Pulmonary artery endothelial cell (primary cell): ENCODE data around the gene ALK. TPM values are rescaled to one million over a fixed set of nuclear protein-coding genes. Genes with fewer than 3 reads are reported as not detected.

Experiments
- DNase-seq: peaks from one replicate; pipeline ENCODE4 v3.0.0-alpha.2; 2011; ENCODE audit warnings: low read depth, low spot score
- total RNA-seq: library from RNA; depleted of rRNA; stranded (reverse); fragments of >200 nt; gene quantifications from 2 replicates; pipeline ENCODE4 v1.2.3, GENCODE V29; 2014

The ALK gene
- total RNA-seq, 1 donor from 2014 or later = not detected

DNA sequence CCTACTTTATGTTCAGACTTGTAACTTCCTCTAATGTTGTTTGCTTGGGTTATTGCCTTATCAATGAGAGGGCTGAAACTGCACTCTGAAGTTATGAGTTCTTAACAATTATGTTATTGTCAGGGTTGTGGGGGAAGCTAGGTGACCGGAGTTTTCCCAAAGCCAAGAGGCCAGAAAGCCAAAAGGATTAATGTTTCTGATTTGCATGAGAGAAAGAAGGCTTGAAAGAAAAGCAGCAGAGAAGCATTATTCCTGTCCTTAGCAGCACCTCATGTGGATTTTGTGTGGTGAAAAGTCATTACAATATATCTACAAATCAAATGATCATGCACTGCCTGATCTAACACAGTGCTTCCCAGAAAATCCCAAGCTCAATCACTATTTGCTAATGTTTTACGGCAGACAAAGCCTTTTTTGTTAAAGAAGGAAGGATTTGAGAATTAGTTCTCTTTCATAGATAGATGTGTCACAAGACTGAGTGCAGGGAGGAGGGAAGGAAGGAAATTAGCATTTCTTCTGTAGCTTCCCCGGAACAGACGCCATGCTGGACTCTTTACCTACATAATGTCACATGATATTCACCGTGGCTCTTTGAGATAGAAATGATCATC, 203.2 kb downstream of the ALK start:
- no peak for DNase-seq

DNA sequence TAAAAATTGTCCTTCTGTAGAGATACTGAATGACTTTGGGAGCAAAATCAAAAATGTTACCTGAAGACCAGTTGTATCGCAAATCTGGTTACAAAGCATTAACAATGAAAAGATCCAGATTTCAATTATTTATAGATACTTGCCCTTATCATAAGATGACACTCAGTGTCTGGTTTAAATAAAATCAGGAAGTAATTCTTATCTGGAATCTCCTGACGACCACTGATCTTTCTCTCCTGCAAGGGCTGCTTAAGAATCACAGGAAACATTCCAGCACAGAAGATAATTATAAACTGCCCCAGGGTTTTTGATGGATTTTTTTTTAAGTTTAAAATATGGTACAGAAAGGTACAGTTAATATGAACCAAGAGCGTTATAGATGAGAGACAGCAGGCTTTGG, 205.7 kb downstream of the ALK start:
- DNase-seq = no peak

DNA sequence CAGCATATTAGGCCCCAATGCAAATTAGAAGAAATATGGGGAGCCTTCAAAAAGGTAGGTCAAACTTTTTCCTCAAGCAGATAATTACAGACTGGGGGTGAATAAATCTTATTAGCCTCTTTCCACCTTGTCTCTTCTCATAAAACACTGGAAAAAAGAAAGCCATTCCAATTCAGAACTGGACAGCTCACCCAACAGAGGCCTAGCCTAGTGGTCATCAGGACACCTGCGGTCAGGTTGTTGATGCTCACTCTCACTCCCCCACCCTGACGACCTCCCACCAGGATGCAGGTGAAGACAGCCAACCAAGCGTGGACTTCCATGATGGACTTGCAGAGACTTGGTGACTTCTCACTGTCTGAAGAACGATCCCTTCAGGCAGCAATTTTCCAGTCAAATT, 207.1 kb downstream of the ALK start:
- DNase-seq = no peak

DNA sequence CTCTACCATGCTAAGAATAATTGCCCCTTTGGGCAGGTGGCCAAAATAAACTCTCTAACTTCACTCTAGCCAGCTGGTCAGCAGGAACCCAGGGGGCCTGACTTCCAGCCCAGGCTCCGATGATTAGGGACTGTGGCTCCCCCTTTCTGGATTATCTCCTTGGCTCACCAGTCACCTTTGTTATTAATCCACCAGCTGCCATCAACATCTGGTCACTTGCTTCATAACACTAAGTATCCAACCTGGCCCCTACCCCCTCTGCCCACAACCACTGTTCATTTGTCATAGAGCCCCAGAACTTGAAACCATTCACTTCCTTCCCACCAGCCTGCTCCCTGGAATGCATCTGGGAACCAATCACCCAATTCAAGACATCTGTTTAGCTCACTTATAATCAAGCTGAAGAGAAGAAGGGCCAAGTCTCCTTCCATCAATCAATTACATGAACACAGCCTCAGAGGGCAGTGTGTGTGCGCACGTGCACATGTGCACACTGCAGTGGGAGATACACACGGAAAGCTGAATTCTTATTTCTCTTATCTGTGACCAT, 215.1 kb downstream of the ALK start:
- no peak for DNase-seq

DNA sequence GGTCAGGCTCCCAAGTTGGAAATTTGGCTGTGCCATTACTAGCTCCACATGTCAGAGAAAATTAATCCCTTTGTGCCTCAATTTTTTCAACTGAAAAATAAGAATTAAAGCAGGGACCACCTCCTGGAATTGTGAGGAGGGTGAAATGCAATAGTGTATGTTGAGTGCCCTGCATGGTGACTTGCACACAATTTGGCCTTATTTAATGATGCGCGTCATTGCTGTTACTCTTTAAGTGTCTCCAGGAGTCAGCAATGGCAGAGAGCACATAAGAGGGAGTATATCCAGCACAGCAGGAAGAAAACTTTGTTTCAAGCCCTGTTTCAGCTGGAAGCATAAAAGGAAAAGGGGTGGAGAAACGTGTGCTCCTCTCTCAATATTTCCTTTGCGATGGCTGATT, 215.8 kb downstream of the ALK start:
- no peak for DNase-seq

DNA sequence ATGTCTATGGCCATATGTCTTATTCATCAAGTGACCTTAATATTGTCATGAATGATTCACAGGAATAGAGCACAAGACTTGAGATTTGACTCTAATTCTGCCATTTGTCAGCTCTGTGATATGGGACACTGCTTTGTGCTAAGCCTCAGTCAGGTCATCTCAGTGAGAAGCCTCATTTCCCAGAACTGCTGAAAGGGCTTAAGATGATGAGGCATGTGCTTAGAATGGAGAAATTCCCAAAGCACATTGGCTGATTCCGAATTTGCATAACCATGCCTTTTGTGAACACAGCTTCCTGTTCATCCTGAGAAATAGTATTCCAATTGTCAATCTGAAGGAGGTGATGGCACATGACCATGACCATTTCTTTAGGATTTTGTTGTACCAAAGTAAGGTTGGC, 218.1 kb downstream of the ALK start:
- no peak for DNase-seq

DNA sequence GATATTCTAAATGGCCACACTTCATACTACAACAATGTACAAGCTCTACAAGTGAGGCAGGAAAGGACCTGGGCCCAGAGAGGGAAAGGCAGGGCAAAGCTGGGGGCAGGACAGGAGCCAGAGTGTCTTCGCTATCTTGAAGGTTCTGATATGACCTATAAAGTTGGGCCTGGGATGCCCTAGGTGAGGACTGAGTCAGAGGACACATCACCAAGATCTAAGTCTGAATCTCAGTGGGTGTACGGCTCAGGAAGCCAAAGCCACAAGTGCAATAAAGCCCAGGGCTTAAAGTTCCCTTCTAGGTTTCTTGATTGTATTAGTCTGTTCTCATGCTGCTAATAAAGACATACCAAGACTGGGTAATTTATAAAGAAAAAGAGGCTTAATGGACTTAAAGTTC, 219.1 kb downstream of the ALK start:
- DNase-seq = no peak

DNA sequence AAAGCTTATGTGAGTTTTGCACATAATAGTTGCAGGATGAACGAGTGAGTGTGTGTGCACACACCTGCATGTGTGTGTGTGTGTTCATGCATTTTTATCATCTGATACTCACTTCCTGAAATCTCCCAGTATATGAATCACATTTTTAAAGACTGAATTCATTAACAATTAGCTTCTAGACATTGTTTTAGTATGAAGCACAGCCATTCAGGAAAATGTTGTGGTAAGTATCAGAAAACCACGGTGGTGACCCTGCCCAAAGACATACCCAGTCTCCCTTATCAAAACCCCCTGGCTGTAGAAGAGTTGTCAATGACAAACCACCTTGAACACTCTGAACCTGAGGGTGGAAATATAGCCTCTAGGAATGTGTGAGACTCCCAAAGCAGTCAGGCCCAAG, 220.8 kb downstream of the ALK start:
- no peak for DNase-seq

DNA sequence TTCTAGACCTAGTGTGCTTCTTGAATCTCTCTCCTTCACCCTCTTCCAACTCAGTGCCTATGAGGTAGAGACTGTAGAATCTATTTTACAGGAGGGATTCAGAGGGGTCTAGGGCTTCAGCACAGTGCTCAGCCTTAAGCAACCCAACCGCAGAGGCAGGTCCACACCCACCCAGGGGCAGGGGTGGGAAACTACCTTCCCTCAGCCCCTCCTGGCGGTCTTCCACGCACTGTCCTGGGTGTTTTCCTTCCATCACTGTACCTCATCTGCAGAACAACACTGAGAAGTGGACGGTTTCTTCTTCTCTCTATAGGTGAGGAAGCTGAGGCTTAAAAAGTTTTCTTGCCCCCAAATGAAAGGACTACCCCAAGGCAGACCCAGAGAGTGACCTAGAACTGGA, 222.3 kb downstream of the ALK start:
- DNase-seq = no peak

DNA sequence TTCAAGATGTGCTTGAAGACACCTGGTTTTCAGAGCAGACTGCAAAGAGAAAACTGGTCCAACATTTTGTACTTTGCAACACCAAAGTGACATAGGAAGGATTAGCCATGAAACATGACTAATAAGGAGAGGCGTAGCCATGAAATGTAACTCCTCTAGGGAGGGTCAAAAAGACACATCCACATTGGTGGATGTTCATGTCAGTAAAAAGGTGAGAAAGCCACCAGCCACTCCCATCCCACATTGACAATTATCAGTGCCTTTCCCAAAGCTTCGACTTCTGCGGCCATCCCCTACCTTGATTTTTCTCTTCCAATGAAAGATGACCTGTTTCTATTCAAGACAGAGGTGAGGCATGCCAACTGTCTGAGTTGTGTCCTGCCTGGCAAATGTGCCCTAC, 223.2 kb downstream of the ALK start:
- DNase-seq = no peak

DNA sequence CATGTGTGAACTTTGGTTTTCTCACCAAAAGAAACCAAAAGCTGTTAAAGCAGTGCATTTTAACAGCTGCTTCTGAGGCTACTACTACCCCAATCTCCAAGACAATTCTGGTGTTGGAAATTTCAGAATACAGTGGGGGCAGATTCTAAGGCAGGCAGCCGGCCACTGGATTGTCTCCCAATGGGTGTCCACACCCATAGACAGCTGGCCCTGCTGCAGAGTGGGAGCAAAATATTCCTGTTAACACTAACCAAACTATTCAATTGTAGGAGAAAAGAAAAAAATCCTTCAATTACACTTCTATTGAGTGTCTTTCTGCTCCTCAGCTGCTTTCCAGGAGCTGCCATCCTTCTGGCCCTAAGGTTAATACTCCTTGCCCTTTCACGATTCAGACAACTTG, 223.7 kb downstream of the ALK start:
- DNase-seq = no peak

DNA sequence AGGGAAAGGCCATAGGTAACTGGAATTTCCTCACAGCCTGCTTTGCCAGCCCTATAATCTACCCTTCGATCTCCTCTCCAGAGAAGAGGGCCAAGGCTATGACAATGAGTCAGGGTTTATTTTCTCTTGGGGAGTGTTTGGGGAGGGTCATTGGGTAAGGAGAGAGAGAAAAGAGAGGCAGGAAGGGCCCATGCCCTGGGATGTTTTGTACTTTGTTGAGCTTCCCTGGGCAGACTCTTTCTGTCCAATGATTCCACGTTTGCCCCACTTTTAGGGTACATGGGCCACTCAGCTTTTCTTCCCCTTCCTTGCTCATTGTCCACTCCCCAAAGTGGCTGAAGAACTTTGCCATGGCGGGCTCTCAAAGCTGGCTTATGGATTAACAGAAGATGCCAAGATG, 224.2 kb downstream of the ALK start:
- DNase-seq = no peak

DNA sequence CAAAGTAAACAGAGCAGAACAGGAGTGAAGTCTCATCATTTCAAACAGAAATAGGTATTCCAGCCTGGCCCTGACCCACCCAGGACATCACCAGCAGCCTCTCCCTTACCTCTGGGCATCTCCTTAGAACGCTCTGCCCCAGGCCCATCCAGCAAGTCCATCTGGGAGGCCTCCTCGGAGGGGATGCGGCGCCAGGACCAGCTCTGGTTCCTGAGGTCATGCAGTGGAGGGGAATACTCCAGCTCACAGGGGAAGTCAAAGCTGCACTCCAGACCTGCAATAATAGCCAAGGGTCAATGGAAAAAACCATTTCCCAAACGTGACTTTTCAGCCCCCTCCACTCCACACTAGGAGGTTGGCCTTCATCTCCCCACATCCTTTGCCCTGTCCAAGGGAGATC, 226.6 kb downstream of the ALK start:
- DNase-seq = no peak

DNA sequence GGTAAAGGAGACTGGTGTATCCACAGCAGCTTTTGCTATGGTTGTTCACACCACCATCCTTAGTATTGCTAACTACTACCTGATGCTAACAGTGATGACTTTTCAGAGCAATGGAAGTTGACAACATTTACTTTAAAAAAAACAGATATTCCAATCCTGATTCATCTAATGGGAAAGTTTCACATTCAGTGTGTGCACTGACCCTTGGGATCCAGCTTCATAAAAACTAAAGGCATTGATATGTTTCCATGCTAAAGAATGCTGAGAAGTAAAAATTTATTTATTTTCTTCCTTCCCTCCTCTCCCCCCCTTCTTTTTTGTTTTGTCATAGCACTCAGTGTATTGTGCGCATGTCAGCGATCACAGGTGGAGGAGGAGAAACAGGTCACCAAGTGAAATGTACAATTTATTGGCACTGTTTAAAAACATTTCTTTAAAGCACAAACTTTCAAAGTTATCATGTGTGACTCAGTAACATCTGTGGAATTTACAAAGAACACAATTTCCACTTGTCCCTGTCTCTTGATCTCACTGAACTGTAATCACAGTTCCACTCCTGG, 229.9 kb downstream of the ALK start:
- no peak for DNase-seq

DNA sequence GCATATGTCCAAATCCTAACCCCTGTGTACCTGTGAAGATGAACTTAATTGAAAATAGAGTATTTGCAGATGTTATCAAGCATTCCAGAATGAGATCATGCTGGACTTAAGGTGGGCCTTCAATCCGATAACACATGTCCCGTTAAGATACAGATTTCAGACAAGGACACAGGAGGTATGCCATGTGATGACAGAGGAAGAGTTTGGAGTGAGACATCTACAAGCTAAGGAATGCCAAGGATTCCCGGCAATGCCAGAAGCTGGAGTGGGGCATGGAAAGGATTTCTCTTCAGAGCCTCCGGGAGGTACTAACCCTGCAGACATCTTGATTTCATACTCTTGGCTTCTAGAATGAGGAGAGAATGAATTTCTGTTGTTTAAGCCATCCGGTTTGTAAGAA, 231.7 kb downstream of the ALK start:
- no peak for DNase-seq

DNA sequence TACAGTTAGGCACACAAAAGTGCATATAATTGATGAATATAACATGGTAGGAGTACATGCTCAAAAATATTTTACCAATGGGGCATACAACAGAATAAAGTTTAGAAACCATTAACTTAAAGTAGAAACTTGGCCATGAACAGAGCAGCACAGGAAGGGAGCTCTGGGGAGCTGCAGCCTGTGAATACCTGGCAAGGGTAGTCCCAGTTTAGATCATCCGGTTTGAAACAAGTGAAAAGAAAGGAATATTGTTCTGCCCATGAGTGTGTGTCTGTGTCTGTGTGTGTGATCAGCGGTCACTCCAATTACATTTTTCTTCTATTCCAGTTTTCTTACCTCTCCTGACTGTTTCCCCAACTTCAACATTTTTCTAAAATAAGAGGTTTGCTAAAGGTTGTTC, 233.0 kb downstream of the ALK start:
- DNase-seq = no peak

DNA sequence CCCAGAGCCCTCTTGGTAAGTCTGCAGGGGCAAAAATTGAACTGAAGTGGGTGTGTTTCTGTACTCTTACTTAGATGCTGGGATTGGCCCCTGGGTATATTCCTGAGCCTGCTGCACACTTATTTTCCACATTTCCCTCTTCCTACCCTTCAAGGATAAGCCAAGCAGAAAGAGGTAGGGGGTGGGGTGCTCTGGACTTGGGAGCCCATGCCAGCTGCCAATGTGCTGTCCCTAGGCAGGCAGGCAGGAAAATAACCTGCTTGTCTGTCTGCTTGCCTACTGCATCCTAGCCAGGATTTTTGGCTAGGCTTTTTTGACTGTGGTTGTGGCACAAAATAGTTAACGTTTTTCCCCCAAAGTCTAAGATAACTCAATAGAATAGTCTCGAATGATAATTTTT, 234.3 kb downstream of the ALK start:
- no peak for DNase-seq

DNA sequence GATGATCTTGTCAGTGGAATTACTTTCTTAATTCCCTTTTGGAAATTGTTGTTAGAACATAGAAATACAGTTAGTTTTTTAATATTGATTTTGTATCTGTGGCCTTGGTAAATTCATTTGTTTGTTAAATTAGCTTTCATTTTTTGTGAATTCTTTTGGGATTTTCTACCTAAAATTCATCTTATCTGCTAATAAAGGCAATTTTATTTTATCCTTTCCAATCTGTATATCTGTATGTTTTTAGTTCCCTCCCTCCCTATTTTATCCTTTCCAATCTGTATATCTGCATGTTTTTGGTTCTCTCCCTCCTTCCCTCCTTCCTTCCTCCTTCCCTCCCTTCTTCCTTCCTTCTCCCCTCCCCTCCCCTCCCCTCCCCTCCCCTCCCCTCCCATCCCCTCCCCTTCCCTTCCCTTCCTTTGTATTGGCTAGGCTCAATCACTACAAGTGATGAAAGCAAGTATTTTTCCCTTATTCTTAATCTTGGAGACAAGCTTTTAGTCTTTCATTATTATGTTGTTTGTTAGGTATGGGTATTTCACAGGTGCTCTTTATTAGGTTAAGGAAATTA, 244.4 kb downstream of the ALK start:
- DNase-seq = no peak

DNA sequence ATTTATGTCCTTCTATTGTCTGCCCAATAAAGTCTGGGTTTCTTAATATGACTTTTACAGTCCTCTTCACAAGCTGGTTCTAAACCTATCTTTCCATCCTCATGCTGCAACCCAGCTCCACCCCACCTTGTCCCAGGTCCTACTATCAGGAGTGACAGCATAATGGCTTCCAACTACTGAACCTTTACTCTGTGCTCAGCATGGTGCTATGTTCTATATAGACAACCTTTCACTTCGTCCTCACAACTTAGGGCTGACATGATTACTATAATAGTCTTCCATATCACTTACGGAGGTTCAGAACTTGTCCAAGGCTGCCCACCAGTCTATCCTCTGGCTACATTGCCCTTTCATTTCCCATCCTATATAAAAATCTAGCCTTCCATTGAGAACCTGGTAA, 256.8 kb downstream of the ALK start:
- DNase-seq = no peak

DNA sequence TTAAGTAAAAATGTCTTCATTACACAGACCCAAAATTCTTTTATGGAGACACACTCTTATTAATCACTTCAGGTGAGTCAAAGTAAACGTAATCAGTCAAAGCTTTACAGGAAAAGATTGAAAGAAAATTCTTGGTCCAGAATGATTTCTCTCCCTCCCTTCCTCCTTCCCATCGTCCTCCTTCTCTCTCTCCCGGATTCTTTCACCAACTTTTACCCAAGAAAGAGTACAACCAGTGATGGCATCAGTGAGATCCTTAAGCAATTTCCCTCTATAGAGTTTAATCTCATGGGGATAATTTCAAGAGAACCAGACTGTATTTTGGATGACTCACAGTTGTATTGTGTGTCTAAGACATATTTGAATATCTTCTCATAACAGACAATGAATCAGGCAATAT, 258.1 kb downstream of the ALK start:
- DNase-seq = no peak

DNA sequence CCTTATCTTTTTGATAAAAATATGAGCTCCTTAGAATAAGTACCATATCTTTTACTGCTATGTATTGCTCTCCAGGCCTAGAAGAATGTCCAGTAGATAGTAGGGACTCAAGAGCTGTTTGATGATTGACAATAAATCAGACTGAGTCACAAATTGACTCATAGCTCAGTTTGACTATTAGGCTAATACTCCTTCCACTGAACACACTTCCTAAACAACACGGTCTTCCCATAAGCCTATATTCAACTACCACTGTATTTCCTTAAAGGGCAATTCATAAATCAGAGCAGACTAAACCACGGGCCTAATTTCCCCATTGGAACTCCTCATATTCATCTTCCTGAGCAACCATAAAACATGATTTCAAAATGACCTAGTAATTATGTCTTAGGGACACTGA, 258.5 kb downstream of the ALK start:
- DNase-seq = no peak

DNA sequence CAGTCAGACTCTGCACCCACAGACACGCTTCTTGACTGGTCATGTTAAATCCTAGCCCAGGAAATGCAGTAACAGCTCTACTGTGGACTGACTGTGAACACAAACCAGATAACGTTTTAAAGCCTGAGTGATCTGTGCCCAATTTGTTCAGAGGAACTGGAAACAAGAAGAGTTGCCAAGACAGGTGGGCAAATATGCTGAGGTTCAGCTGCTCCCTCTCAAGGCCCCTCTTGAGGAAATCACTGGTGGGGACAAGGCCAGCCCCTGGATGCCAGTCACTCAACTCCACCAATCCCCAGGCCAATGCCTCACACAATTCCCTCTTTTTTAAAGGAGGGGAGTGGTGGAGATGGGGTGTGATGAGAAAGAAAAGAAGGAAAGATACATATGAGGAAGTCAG, 261.2 kb downstream of the ALK start:
- no peak for DNase-seq

DNA sequence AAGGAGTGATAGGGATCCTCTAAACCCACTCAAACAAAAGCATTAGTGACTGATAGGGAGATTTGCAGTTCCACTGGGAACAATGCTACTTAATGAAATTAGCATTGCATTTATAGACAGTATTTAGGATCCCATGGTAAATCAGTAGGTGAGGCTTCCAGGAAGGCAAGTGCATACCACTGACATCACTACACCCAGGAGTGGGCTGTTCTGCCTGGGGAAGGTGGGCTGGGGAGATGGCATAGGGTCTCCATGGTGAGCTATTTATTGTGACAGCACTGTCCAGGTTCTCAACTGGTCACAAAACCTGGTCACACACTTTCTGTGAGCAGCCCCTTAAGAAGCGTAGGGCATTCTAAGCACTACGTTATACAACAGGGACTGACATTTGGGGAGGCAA, 262.2 kb downstream of the ALK start:
- DNase-seq = no peak
